ENCODE results near the gene TCF21.
"Not testable (repeated sequence)": the region's sequence is repeated elsewhere in the genome, so short reads cannot be mapped to it uniquely, and the experiment has no call there.

TCF21 gene

GRCh38 chr6:133890711-133891148 is 1.8 kb downstream of the TCF21 start:
- DNase-seq = no peak

GRCh38 chr6:133891149-133891926 is 2.4 kb downstream of the TCF21 start:
- peak; percentile 32 to 38 for DNase-seq

- DNase-seq = no peak
These were observed 3.3 kb downstream of the TCF21 start for GRCh38 chr6:133891927-133892812.

GRCh38 chr6:133892813-133893691 is 4.1 kb downstream of the TCF21 start:
- no peak for DNase-seq

- no peak for DNase-seq
These were observed 5.0 kb downstream of the TCF21 start for GRCh38 chr6:133893946-133894345.

- no peak for DNase-seq
These were observed 5.5 kb downstream of the TCF21 start for GRCh38 chr6:133894369-133894768.

- DNase-seq = no peak
These were observed 6.0 kb downstream of the TCF21 start for GRCh38 chr6:133894795-133895358.

- DNase-seq = no peak
These were observed 6.8 kb downstream of the TCF21 start for GRCh38 chr6:133895573-133896343.

- DNase-seq = no peak
These were observed 7.4 kb downstream of the TCF21 start for GRCh38 chr6:133896344-133896721.

- DNase-seq = no peak
These were observed 9.3 kb downstream of the TCF21 start for GRCh38 chr6:133898263-133898662.

GRCh38 chr6:133899556-133899955 is 10.6 kb downstream of the TCF21 start:
- DNase-seq = no peak

- DNase-seq = no peak
These were observed 14.9 kb downstream of the TCF21 start for GRCh38 chr6:133903855-133904254.

- no peak for DNase-seq
These were observed 17.1 kb downstream of the TCF21 start for GRCh38 chr6:133906050-133906449.

GRCh38 chr6:133916650-133917151 is 27.8 kb downstream of the TCF21 start:
- DNase-seq = peak; percentile 88 to 90

- no peak for DNase-seq
These were observed 28.9 kb downstream of the TCF21 start for GRCh38 chr6:133917781-133918180.

- DNase-seq = no peak
These were observed 29.5 kb downstream of the TCF21 start for GRCh38 chr6:133918208-133918930.

GRCh38 chr6:133919362-133919761 is 30.4 kb downstream of the TCF21 start:
- DNase-seq = no peak

- peak; percentile 78 to 83 for DNase-seq
These were observed 32.4 kb downstream of the TCF21 start for GRCh38 chr6:133921249-133921859.

GRCh38 chr6:133923938-133924593 is 35.2 kb downstream of the TCF21 start:
- DNase-seq = peak; percentile 39 to 56

GRCh38 chr6:133931221-133931620 is 42.3 kb downstream of the TCF21 start:
- not testable (repeated sequence) for DNase-seq

Data from activated CD4-positive, alpha-beta T cell treated with anti-CD3 and anti-CD28 coated beads, Interleukin-2, amount 50 U/mL, for 48 hours (primary cell).